DOHH2 (cell line): ENCODE data around the gene SLC6A12.

Experiments
- CTCF ChIP-seq: fragments of 200-600 bp; sonication (generic); IDR thresholded peaks from one replicate; pipeline ENCODE4 v1.5.1; 2014; ENCODE audit warnings: antibody characterized with exemption, mild to moderate bottlenecking, low read depth, low read length; ENCODE audit not compliant: poor library complexity, severe bottlenecking
- EZH2phosphoT487 ChIP-seq: fragments of 200-600 bp; sonication (generic); IDR thresholded peaks from 2 replicates; pipeline ENCODE4 v1.6.1; 2017; ENCODE audit warnings: borderline replicate concordance, mild to moderate bottlenecking, antibody characterized with exemption, low read length, moderate library complexity, mixed read lengths

GRCh38 chr12:238736-239398 is 24.9 kb upstream of the SLC6A12 start:
- TF ChIP-seq CTCF (no peak), EZH2phosphoT487 (no peak)
